Lung (tissue), 12 donors: ENCODE results near the gene CAMSAP2. TPM values are rescaled to one million over a fixed set of nuclear protein-coding genes. Genes with fewer than 3 reads are reported as not detected.
"Not testable (repeated sequence)": the region's sequence is repeated elsewhere in the genome, so short reads cannot be mapped to it uniquely, and the experiment has no call there.

Experiments
- ATAC-seq: fragments of 200-7000 bp; cut with Tn5 transposase; one replicate; pipeline ENCODE4 v1.9.1; 2020; ENCODE audit warnings: moderate number of reproducible peaks; ENCODE audit not compliant: insufficient read depth, low FRiP score
- DNase-seq, 3 donors: peaks; one replicate each; pipeline ENCODE4 v3.0.0-alpha.2; 2013 to 2017
- H3K27ac ChIP-seq, 2 donors: one replicate each; pipeline ENCODE4 v1.5.1; 2013; ENCODE audit warnings: mild to moderate bottlenecking in 2 of 2, moderate library complexity in 2 of 2, control low read depth in 1 of 2, inconsistent platforms in 1 of 2, low read depth in 1 of 2, low read length in 1 of 2
- H3K27me3 ChIP-seq, 3 donors: one replicate each; pipeline ENCODE4 v1.5.1; 2013; ENCODE audit warnings: low read length in 2 of 3; ENCODE audit not compliant: control insufficient read depth in 3 of 3, insufficient read depth in 3 of 3
- H3K36me3 ChIP-seq, 4 donors: one replicate each; pipeline ENCODE4 v1.5.1; 2013; ENCODE audit warnings: low read length in 4 of 4, mild to moderate bottlenecking in 1 of 4, moderate library complexity in 1 of 4; ENCODE audit not compliant: control insufficient read depth in 4 of 4, insufficient read depth in 4 of 4
- H3K4me1 ChIP-seq, 5 donors: one replicate each; pipeline ENCODE4 v1.5.1; 2013; ENCODE audit warnings: low read length in 5 of 5, mild to moderate bottlenecking in 2 of 5, moderate library complexity in 1 of 5; ENCODE audit not compliant: control insufficient read depth in 5 of 5, insufficient read depth in 5 of 5
- H3K4me3 ChIP-seq: one replicate; pipeline ENCODE4 v1.5.1; 2013; ENCODE audit warnings: mild to moderate bottlenecking, control low read depth, moderate library complexity
- H3K9ac ChIP-seq, 2 donors: one replicate each; pipeline ENCODE4 v1.5.1; 2013; ENCODE audit warnings: low read length in 2 of 2, control low read depth in 1 of 2; ENCODE audit not compliant: insufficient read depth in 1 of 2
- H3K9me3 ChIP-seq, 4 donors: one replicate each; pipeline ENCODE4 v1.5.1; 2013; ENCODE audit warnings: low read length in 3 of 4, mild to moderate bottlenecking in 1 of 4, moderate library complexity in 1 of 4; ENCODE audit not compliant: control insufficient read depth in 4 of 4, insufficient read depth in 3 of 4
- WGBS, 2 donors: extraction: QIAGEN DNeasy Blood & Tissue Kit; methylation state at CpG; one replicate each; pipeline ENCODE4 v1.1.7; 2013; 5-methylcytosine and 5-hydroxymethylcytosine counted together
- polyA plus RNA-seq, 2 donors: library from polyadenylated mRNA; stranded (reverse); fragments of 200-250 nt; gene quantifications; one replicate each; pipeline ENCODE4 v1.2.1, GENCODE V29; 2013
- total RNA-seq, 2 donors: library from RNA; depleted of rRNA in 1 of 2; stranded (reverse); fragments of >200 nt in 1 of 2; gene quantifications; one replicate each; pipeline ENCODE4 v1.2.1, GENCODE V29; 2014 to 2021
- TF ChIP-seq, protein P1 (sequence below): IDR thresholded peaks from 2 replicates; pipeline ENCODE4 v1.5.1; 2012; ENCODE audit warnings: mild to moderate bottlenecking; ENCODE audit errors: control extremely low read depth, extremely low read depth
- donor health status: control.
- donor health status: control.
- donor health status: Bipolar disorder and iron deficiency.
- donor health status: healthy.
- donor health status: DM: yes; HTN: yes; CAD: no.

CAMSAP2 gene
- total and polyA plus RNA-seq, 4 donors = 8.0 to 51.8 (median 16.6) TPM

DNA sequence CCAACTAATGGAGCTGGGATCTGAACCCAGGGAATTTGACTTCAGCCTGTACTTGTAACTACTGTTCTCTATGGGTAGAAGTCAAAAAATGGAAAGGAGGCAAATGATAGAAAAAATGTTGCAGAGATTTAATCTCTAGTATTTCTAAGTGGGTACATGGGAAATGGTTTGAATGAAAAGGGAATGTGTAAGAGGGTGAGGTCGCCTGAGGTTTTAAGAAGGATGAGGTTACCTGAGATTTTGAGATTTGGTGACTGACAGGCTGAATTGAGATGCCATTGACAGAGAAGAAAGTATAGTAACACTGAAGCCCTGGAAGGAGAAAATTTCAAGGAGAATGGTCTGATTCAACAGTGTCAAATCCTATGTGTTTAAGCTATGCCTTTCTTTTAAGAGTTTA is 5.5 kb downstream of the CAMSAP2 start:
- Histone ChIP-seq H3K4me3 (no peak overlapping the region), H3K36me3 (peaks cover 0 to 1% (median 0%) of the 10 kb centered on the region in 4 donors), H3K9me3 (no peaks in the 10 kb centered on the region), H3K4me1 (peaks cover 0 to 21% (median 6%) of the 10 kb centered on the region in 5 donors), H3K27me3 (no peaks in the 10 kb centered on the region), H3K9ac (no peak overlapping the region), H3K27ac (no peak overlapping the region)
- ATAC-seq = no peak
- 88 to 92% methylated on average over 1 of the region's 1 CpG for WGBS, 2 donors
- TF ChIP-seq, protein P1, sequence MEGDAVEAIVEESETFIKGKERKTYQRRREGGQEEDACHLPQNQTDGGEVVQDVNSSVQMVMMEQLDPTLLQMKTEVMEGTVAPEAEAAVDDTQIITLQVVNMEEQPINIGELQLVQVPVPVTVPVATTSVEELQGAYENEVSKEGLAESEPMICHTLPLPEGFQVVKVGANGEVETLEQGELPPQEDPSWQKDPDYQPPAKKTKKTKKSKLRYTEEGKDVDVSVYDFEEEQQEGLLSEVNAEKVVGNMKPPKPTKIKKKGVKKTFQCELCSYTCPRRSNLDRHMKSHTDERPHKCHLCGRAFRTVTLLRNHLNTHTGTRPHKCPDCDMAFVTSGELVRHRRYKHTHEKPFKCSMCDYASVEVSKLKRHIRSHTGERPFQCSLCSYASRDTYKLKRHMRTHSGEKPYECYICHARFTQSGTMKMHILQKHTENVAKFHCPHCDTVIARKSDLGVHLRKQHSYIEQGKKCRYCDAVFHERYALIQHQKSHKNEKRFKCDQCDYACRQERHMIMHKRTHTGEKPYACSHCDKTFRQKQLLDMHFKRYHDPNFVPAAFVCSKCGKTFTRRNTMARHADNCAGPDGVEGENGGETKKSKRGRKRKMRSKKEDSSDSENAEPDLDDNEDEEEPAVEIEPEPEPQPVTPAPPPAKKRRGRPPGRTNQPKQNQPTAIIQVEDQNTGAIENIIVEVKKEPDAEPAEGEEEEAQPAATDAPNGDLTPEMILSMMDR = no peak
- no peak for DNase-seq

DNA sequence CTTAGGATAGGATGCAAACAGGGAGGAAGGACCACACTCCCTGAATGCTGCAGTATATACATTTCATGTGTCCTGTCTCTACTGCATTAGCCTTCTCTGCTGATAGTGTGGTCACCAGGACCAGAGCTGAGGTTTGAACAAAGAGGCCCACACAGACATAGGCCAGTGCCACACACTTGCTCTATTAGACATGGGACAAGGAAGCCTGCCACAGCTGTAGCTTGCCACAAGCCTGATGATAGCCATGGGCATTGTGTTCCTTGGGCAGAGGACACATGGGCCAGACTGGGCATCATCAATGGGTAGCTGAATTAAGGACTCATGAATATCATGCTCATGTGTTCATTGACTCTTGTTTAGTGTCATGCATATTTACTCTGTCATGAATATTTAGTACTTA is 10.4 kb downstream of the CAMSAP2 start:
- Histone ChIP-seq H3K27ac (no peak overlapping the region), H3K27me3 (no peaks in the 10 kb centered on the region), H3K9ac (no peak overlapping the region), H3K4me1 (peaks cover 0 to 16% (median 0%) of the 10 kb centered on the region in 5 donors), H3K36me3 (peaks cover 0 to 3% (median 1%) of the 10 kb centered on the region in 4 donors), H3K9me3 (no peaks in the 10 kb centered on the region), H3K4me3 (no peak overlapping the region)
- no peak for ATAC-seq
- TF ChIP-seq, protein P1 = no peak
- DNase-seq = no peak

DNA sequence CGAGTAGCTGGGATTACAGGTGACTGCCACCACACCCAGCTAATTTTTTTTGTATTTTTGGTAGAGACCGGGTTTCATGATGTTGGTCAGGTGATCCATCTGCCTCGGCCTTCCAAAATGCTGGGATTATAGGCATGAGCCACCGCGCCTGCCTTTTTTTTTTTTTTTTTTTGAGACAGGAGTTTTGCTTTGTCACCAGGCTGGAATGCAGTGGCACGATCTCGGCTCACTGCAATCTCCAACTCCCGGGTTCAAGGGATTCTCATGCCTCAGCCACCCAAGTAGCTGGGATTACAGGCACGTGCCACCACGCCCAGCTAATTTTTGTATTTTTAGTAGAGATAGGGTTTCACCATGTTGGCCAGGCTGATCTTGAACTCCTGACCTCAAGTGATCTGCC is 12.1 kb downstream of the CAMSAP2 start:
- DNase-seq, H3K4me3 ChIP-seq, H3K27me3 ChIP-seq, H3K9me3 ChIP-seq, ATAC-seq, H3K36me3 ChIP-seq, H3K9ac ChIP-seq, H3K27ac ChIP-seq: not testable (repeated sequence)
- 93 to 95% methylated on average over 8 to 10 of the region's 10 CpGs for WGBS, 2 donors
- H3K4me1 ChIP-seq = peaks cover 0 to 12% (median 0%) of the 10 kb centered on the region in 5 donors

DNA sequence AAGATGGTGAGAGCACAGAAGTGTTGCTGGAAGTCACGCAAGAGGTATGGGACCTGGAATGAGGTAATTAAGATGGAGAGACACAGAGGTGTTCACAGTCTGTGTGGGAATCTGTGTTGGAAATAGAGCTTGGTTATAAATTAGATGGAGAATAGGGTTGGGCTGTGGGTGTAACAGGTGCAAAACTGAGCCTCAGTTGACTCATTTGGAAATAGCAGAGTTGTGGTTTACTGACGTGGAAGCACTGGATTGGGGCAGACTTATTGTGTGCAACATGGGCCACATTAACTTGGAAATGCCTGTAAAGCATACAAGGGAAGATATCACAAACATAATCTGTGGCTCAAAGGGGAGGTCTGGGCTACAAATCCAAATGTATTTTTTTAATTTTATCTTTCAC is 13.0 kb downstream of the CAMSAP2 start:
- Histone ChIP-seq H3K4me1 (peaks cover 0 to 20% (median 0%) of the 10 kb centered on the region in 5 donors), H3K9me3 (no peaks in the 10 kb centered on the region), H3K27ac (no peak overlapping the region), H3K9ac (no peak overlapping the region), H3K27me3 (no peaks in the 10 kb centered on the region), H3K4me3 (no peak overlapping the region), H3K36me3 (peaks cover 0 to 6% (median 2%) of the 10 kb centered on the region in 4 donors)
- TF ChIP-seq, protein P1 = no peak
- WGBS, 2 donors = 84 to 86% methylated on average over 2 of the region's 2 CpGs
- ATAC-seq (no peak), DNase-seq (no peak)
